EL (cell line): ENCODE measurements around the gene KCNQ2.

Source experiments
- DNase-seq: peaks from one replicate; pipeline ENCODE4 v3.0.0-alpha.2; 2016

The KCNQ2 gene

GRCh38 chr20:63351811-63352591 is 120.5 kb downstream of the KCNQ2 start:
- DNase-seq, result no peak

- DNase-seq, result no peak
Observed at GRCh38 chr20:63351326-63351700, 121.1 kb downstream of the KCNQ2 start.

GRCh38 chr20:63350597-63351325 is 121.7 kb downstream of the KCNQ2 start:
- no peak for DNase-seq
